Heart right ventricle (tissue), 16 donors: ENCODE data around the gene DBI. TPM values are rescaled to one million over a fixed set of nuclear protein-coding genes. Genes with fewer than 3 reads are reported as not detected.

Source experiments
- ATAC-seq, 8 donors: fragments of 200-7000 bp; cut with Tn5 transposase; one replicate each; pipeline ENCODE4 v1.9.1; 2020; ENCODE audit warnings: mild to moderate bottlenecking in 8 of 8, moderate library complexity in 8 of 8, moderate number of reproducible peaks in 1 of 8
- DNase-seq, 2 donors: peaks; one replicate each; pipeline ENCODE4 v3.0.0-alpha.2; 2020
- H3K27ac ChIP-seq, 10 donors: fragments of 200-600 bp; sonication (generic) in 2 of 10; one replicate each; pipeline versions ENCODE4 v1.5.0 to v1.8.0; 2020 to 2022; ENCODE audit warnings: mild to moderate bottlenecking in 3 of 10
- H3K27me3 ChIP-seq, 7 donors: fragments of 200-600 bp; one replicate each; pipeline ENCODE4 v1.8.0; 2021 to 2022; ENCODE audit warnings: mild to moderate bottlenecking in 2 of 7
- H3K36me3 ChIP-seq, 9 donors: fragments of 200-600 bp; sonication (generic) in 1 of 9; one replicate each; pipeline versions ENCODE4 v1.5.0 to v1.8.0; 2020 to 2022; ENCODE audit warnings: mild to moderate bottlenecking in 2 of 9
- H3K4me1 ChIP-seq, 9 donors: fragments of 200-600 bp; sonication (generic) in 1 of 9; one replicate each; pipeline versions ENCODE4 v1.5.0 to v1.8.0; 2020 to 2022; ENCODE audit warnings: mild to moderate bottlenecking in 4 of 9
- H3K4me3 ChIP-seq, 10 donors: fragments of 200-600 bp; sonication (generic) in 2 of 10; one replicate each; pipeline versions ENCODE4 v1.5.0 to v1.8.0; 2020 to 2022; ENCODE audit warnings: mild to moderate bottlenecking in 7 of 10, moderate library complexity in 2 of 10
- H3K9me3 ChIP-seq, 11 donors: fragments of 200-600 bp in 10 of 11; sonication (generic) in 2 of 11; one replicate each; pipeline versions ENCODE4 v1.5.0 to v1.8.0; 2013 to 2022; ENCODE audit warnings: mild to moderate bottlenecking in 2 of 11, control low read depth in 1 of 11, moderate library complexity in 1 of 11
- CTCF ChIP-seq, 9 donors: fragments of 200-600 bp; sonication (generic) in 2 of 9; IDR thresholded peaks; one replicate each; pipeline versions ENCODE4 v1.5.0 to v1.8.0; 2021 to 2022; ENCODE audit warnings: antibody characterized with exemption in 9 of 9, mild to moderate bottlenecking in 5 of 9, moderate library complexity in 1 of 9
- WGBS, 2 donors: extraction: QIAGEN DNeasy Blood & Tissue Kit; methylation state at CpG; one replicate each; pipeline ENCODE4 v1.1.7; 2013; ENCODE audit warnings: inconsistent platforms in 1 of 2; 5-methylcytosine and 5-hydroxymethylcytosine counted together
- intact Hi-C, 10 donors: fragments of 100-400 bp; cut with DNase I; formaldehyde crosslinking; loops; one replicate each; pipeline versions ENCODE4 v1.11.1 to v1.14.2; 2022
- polyA plus RNA-seq, 2 donors: library from polyadenylated mRNA; stranded (reverse); fragments of 200-250 nt; gene quantifications; one replicate each; pipeline ENCODE4 v1.2.3, GENCODE V29; 2013
- total RNA-seq, 10 donors: library from RNA; stranded (reverse); fragmentation: NEBNext Ultra II Directional in 3 of 10; extraction: Animal tissue kit (Norgen Biotek cat#: 25700) in 3 of 10; gene quantifications; one replicate each; pipeline versions ENCODE4 v1.2.1 to v1.2.4, GENCODE V29; 2021 to 2023
- donor health status: Arrhythmogenic right ventricular cardiomyopathy.
- donor health status: ischemic (EF 13 %, LVEDD 7.1; RV severe dilation, severe dysfunction).
- donor health status: healthy with polysubstance abuse.
- donor health status: DM: no; HTN: yes; CAD: no.
- donor health status: DM: no; HTN: no; CAD: no.
- donor health status: ischemic (EF 25% LVEDD 6.9; RV normal size, moderate dysfunction).
- donor health status: ischemic (EF 25% LVEDD 5.7; RV mildly dilated, moderate dysfunction).
- donor health status: healthy.
- donor health status: DM: yes; HTN: yes; CAD: no.
- donor health status: Ischemic cardiomyopathy.
- donor health status: ischemic (EF 35%, LVEDD 5.7; RV mildly dilated, moderate dysfunction).
- donor health status: nonischemic (EF 11% LVEDD 7.7; RV severe dilation, severe dysfunction).
- donor health status: DM: yes; HTN: yes; CAD: no.
- donor health status: PGD.
- donor health status: ischemic (EF 29% LVEDD 5.4; RV normal size, mild dysfunction).
- donor health status: nonischemic (EF 23%, LVEDD 6.1; RV moderate dilation, normal function).

The DBI gene
- total and polyA plus RNA-seq, 12 donors = 195 to 502 (median 274) TPM

GRCh38 chr2:119419065-119419464 lies 52.3 kb downstream of the DBI start:
- intact Hi-C loops = no loop called here
- H3K9me3 ChIP-seq = peaks cover 0 to 13% (median 0%) of the 10 kb centered on the region in 11 donors

GRCh38 chr2:119419803-119420508 lies 53.2 kb downstream of the DBI start:
- no peak for TF ChIP-seq CTCF (IDR thresholded peaks at IDR 0.05)
- H3K9me3 ChIP-seq = peaks cover 0 to 4% (median 0%) of the 10 kb centered on the region in 11 donors
- no peaks in the 10 kb centered on the region for H3K27me3 ChIP-seq
- no peaks in the 10 kb centered on the region for H3K4me1 ChIP-seq
- no peaks in the 10 kb centered on the region for H3K36me3 ChIP-seq
- DNase-seq (no peak), ATAC-seq (peak in 2 of 8 donors; percentile 42 to 50)
- H3K4me3 ChIP-seq = no peak overlapping the region
- no peak overlapping the region for H3K27ac ChIP-seq
- 53 to 57% methylated on average over 1 of the region's 1 CpG for WGBS, 2 donors
- intact Hi-C loops = loop anchor here in 2 of 10 donors (5.0 kb wide), 1 partner anchor 52 kb away; no protein-coding TSS in a partner anchor

More at GRCh38 chr2:119419065-119419464, 52.3 kb downstream of the DBI start:
- TF ChIP-seq CTCF (IDR thresholded peaks at IDR 0.05) = no peak
- WGBS, 2 donors = 90 to 97% methylated on average over 1 of the region's 1 CpG
- Histone ChIP-seq H3K4me3 (no peak overlapping the region), H3K27ac (no peak overlapping the region), H3K36me3 (no peaks in the 10 kb centered on the region), H3K27me3 (no peaks in the 10 kb centered on the region), H3K4me1 (no peaks in the 10 kb centered on the region)
- DNase-seq (no peak), ATAC-seq (no peak)

GRCh38 chr2:119421304-119421703 lies 54.5 kb downstream of the DBI start:
- 97 to 100% methylated on average over 1 of the region's 1 CpG for WGBS, 2 donors
- Histone ChIP-seq H3K36me3 (no peaks in the 10 kb centered on the region), H3K27me3 (no peaks in the 10 kb centered on the region), H3K9me3 (peaks cover 0 to 4% (median 0%) of the 10 kb centered on the region in 11 donors), H3K27ac (no peak overlapping the region), H3K4me1 (peaks cover 0 to 7% (median 2%) of the 10 kb centered on the region in 9 donors), H3K4me3 (no peak overlapping the region)
- intact Hi-C loops = loop anchor here in 2 of 10 donors (5.0 kb wide), 1 partner anchor 51 kb away; no protein-coding TSS in a partner anchor
- DNase-seq (no peak), ATAC-seq (no peak)
- no peak for TF ChIP-seq CTCF (IDR thresholded peaks at IDR 0.05)

GRCh38 chr2:119421741-119422140 lies 55.0 kb downstream of the DBI start:
- no peak overlapping the region for H3K27ac ChIP-seq
- peaks cover 0 to 11% (median 6%) of the 10 kb centered on the region in 9 donors for H3K4me1 ChIP-seq
- DNase-seq = no peak
- ATAC-seq = no peak
- H3K9me3 ChIP-seq = peaks cover 0 to 4% (median 0%) of the 10 kb centered on the region in 11 donors
- TF ChIP-seq CTCF (IDR thresholded peaks at IDR 0.05) = no peak
- H3K36me3 ChIP-seq = no peaks in the 10 kb centered on the region
- intact Hi-C loops = loop anchor here in 2 of 10 donors (5.0 kb wide), 1 partner anchor 51 kb away; no protein-coding TSS in a partner anchor
- H3K4me3 ChIP-seq = no peak overlapping the region
- H3K27me3 ChIP-seq = no peaks in the 10 kb centered on the region

Other genes with a start within 250 kb of the DBI start
- not detected for gene C1QL2, start 208.2 kb upstream of the DBI start, total RNA-seq
- gene C1QL2, start 208.2 kb upstream of the DBI start, polyA plus RNA-seq = under 1 TPM in 1 of 2 donors, not detected in 1; 0.03 TPM
- 10 to 100 TPM in 4 of 10 donors, 1 to 10 TPM in 6; 5.0 to 18.2 (median 8.6) TPM for gene STEAP3, start 143.1 kb upstream of the DBI start, total RNA-seq
- gene STEAP3, start 143.1 kb upstream of the DBI start, polyA plus RNA-seq = 1 to 10 TPM; 5.0 to 5.8 TPM
- 1 to 10 TPM; 5.1 to 9.9 (median 8.2) TPM for gene C2orf76, start 143 bp upstream of the DBI start, total RNA-seq
- gene C2orf76, start 143 bp upstream of the DBI start, polyA plus RNA-seq = 10 to 100 TPM; 11.9 to 12.2 TPM
- 1 to 10 TPM in 8 of 10 donors, under 1 TPM in 2; 0.32 to 4.7 (median 2.2) TPM for gene TMEM37, start 64.9 kb downstream of the DBI start, total RNA-seq
- gene TMEM37, start 64.9 kb downstream of the DBI start, polyA plus RNA-seq = 1 to 10 TPM in 1 of 2 donors, under 1 TPM in 1; 0.78 to 1.2 TPM
- gene SCTR, start 157.5 kb downstream of the DBI start, total RNA-seq = under 1 TPM in 8 of 10 donors, not detected in 2; 0.36 to 0.94 (median 0.57) TPM
- gene SCTR, start 157.5 kb downstream of the DBI start, polyA plus RNA-seq = 1 to 10 TPM in 1 of 2 donors, under 1 TPM in 1; 0.10 to 1.4 TPM
- gene CFAP221, start 177.5 kb downstream of the DBI start, total RNA-seq = 1 to 10 TPM in 7 of 10 donors, under 1 TPM in 3; 0.47 to 2.5 (median 1.5) TPM
- under 1 TPM in 1 of 2 donors, not detected in 1; 0.14 TPM for gene CFAP221, start 177.5 kb downstream of the DBI start, polyA plus RNA-seq